Psoas muscle (tissue), 8 donors: ENCODE results near the gene ZBTB1. TPM values are rescaled to one million over a fixed set of nuclear protein-coding genes. Genes with fewer than 3 reads are reported as not detected.

Source experiments
- ATAC-seq, 4 donors: fragments of 200-7000 bp; cut with Tn5 transposase; one replicate each; pipeline ENCODE4 v1.9.1; 2020; ENCODE audit warnings: moderate library complexity in 3 of 4, mild to moderate bottlenecking in 2 of 4
- DNase-seq, 2 donors: peaks; one replicate each; pipeline ENCODE4 v3.0.0-alpha.2; 2020
- H3K27ac ChIP-seq: fragments of 200-600 bp; one replicate; pipeline ENCODE4 v1.8.0; 2022
- H3K27me3 ChIP-seq, 3 donors: fragments of 200-600 bp in 1 of 3; one replicate each; pipeline versions ENCODE4 v1.6.1 to v1.8.0; 2013 to 2022; ENCODE audit warnings: low read length in 2 of 3, mild to moderate bottlenecking in 2 of 3, moderate library complexity in 1 of 3; ENCODE audit not compliant: insufficient read depth in 3 of 3
- H3K36me3 ChIP-seq, 2 donors: fragments of 200-600 bp in 1 of 2; one replicate each; pipeline versions ENCODE4 v1.6.1 to v1.8.0; 2013 to 2022; ENCODE audit warnings: low read depth in 1 of 2, mild to moderate bottlenecking in 1 of 2, moderate library complexity in 1 of 2; ENCODE audit not compliant: insufficient read depth in 1 of 2
- H3K4me1 ChIP-seq: fragments of 200-600 bp; one replicate; pipeline ENCODE4 v1.8.0; 2022
- H3K4me3 ChIP-seq: fragments of 200-600 bp; one replicate; pipeline ENCODE4 v1.8.0; 2022; ENCODE audit warnings: mild to moderate bottlenecking
- H3K9me3 ChIP-seq: fragments of 200-600 bp; one replicate; pipeline ENCODE4 v1.8.0; 2022
- CTCF ChIP-seq: fragments of 200-600 bp; IDR thresholded peaks from one replicate; pipeline ENCODE4 v1.8.0; 2022; ENCODE audit warnings: antibody characterized with exemption
- WGBS, 3 donors: extraction: QIAGEN DNeasy Blood & Tissue Kit; methylation state at CpG; one replicate each; pipeline versions ENCODE4 v1.1.6 to v1.1.7; 2013; 5-methylcytosine and 5-hydroxymethylcytosine counted together
- intact Hi-C, 2 donors: fragments of 100-400 bp; cut with DNase I; formaldehyde crosslinking; loops; one replicate each; pipeline versions ENCODE4 v1.11.0 to v1.14.2; 2022
- polyA plus RNA-seq, 3 donors: library from polyadenylated mRNA; stranded (reverse); fragments of 200-250 nt; gene quantifications; one replicate each; pipeline ENCODE4 v1.2.3, GENCODE V29; 2013
- total RNA-seq, 4 donors: library from RNA; stranded (reverse); fragmentation: NEBNext Ultra II Directional in 2 of 4; extraction: Animal tissue kit (Norgen Biotek cat#: 25700) in 2 of 4; gene quantifications; one replicate each; pipeline versions ENCODE4 v1.2.1 to v1.2.4, GENCODE V29; 2021 to 2023
- donor health status: healthy with polysubstance abuse.
- donor health status: DM: no; HTN: no; CAD: no; lungs with moderate emphysema.
- donor health status: Bipolar disorder and iron deficiency.
- donor health status: healthy.
- donor health status: DM: yes; HTN: yes; CAD: no.
- donor health status: DM: no; HTN: no; CAD: no.
- donor health status: DM: no; HTN: no; CAD: no.
- donor health status: DM: yes; HTN: yes; CAD: no.

Gene ZBTB1
- total and polyA plus RNA-seq, 7 donors = 11.0 to 39.2 (median 19.1) TPM

GRCh38 chr14:64541261-64541971 lies 36.8 kb downstream of the ZBTB1 start:
- ATAC-seq (peak in 2 of 4 donors; percentile 7 to 21), DNase-seq (peak in 1 of 2 donors; percentile 69)
- 15 to 18% (median 16%) methylated on average over 73 of the region's 73 CpGs for WGBS, 3 donors
- no peaks in the 10 kb centered on the region for H3K36me3 ChIP-seq
- H3K27ac ChIP-seq = peak overlapping the region; percentile 74
- H3K27me3 ChIP-seq = no peaks in the 10 kb centered on the region
- no peaks in the 10 kb centered on the region for H3K9me3 ChIP-seq
- peak overlapping the region; percentile 81 for H3K4me3 ChIP-seq
- intact Hi-C loops = loop anchor here (2.0 to 5.0 kb wide), 3 partner anchors 35 to 96 kb away; no protein-coding TSS in a partner anchor
- TF ChIP-seq CTCF = no peak
- H3K4me1 ChIP-seq = peaks cover 16% of the 10 kb centered on the region

GRCh38 chr14:64541972-64542835 lies 37.6 kb downstream of the ZBTB1 start:
- Histone ChIP-seq H3K27me3 (no peaks in the 10 kb centered on the region), H3K36me3 (no peaks in the 10 kb centered on the region), H3K4me1 (peaks cover 16% of the 10 kb centered on the region), H3K9me3 (no peaks in the 10 kb centered on the region), H3K4me3 (peak overlapping the region; percentile 81), H3K27ac (peak overlapping the region; percentile 74)
- DNase-seq = no peak
- no peak for TF ChIP-seq CTCF
- WGBS, 3 donors = 7 to 8% (median 8%) methylated on average over 61 of the region's 61 CpGs
- intact Hi-C loops = loop anchor here (2.0 to 5.0 kb wide), 3 partner anchors 35 to 95 kb away; no protein-coding TSS in a partner anchor
- no peak for ATAC-seq

- intact Hi-C loops = loop anchor here (5.0 kb wide), 2 partner anchors 34 to 94 kb away; no protein-coding TSS in a partner anchor
- H3K27ac ChIP-seq = peak overlapping the region; percentile 74
These were observed 38.2 kb downstream of the ZBTB1 start for GRCh38 chr14:64542836-64543201.

More at GRCh38 chr14:64542836-64543201, 38.2 kb downstream of the ZBTB1 start:
- H3K27me3 ChIP-seq = no peaks in the 10 kb centered on the region
- no peaks in the 10 kb centered on the region for H3K36me3 ChIP-seq
- no peak for TF ChIP-seq CTCF
- no peak for DNase-seq
- H3K4me1 ChIP-seq = peaks cover 16% of the 10 kb centered on the region
- no peak for ATAC-seq
- WGBS, 3 donors = 36 to 53% (median 47%) methylated on average over 4 of the region's 4 CpGs
- H3K9me3 ChIP-seq = no peaks in the 10 kb centered on the region
- H3K4me3 ChIP-seq = peak overlapping the region; percentile 81
